ENCODE measurements around the gene SIGLEC7.

The SIGLEC7 gene

DNA sequence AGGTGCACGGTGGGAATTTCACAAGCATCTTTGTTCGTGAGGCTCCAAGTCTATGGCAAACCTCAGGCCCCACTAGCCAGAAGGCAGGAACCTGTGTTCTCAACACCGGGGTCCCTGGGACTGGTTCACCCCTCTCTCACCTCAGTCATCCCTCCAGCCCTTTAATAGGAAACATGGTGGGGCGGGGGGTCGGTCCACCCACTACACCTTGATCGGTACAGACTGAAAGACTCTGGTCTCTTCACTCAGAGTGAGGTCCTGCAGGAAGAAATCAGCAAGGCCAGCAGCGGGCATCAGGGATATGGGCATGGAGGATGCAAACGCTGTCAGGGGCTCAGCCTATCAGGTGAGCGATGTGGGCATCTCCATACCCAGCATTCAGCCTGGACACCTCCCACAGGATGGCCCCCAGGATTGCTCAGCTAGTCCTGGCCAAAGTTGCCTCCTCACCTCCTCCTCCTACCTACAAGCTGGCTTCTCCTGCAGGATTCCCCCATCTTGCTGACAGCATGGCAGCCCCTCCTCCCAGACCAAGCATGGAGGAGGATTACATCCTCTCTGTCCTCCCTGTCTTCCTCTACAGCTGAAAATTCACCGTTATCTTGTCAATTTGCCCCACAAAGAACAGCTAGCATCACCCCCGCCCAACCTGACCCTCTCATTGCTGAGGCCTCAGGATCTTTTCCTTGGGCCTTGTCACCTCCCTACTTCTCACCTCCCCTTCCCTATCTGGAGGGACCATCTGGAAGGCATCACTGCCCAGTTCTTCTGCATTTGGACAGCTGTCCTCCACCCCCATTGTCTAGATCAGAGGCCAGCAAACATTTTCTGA, 45.5 kb downstream of the SIGLEC7 start:
- WGBS (ENCODE audit: insufficient coverage), result 94% methylated on average over 10 of the region's 11 CpGs
- DNase-seq, result no peak
- Histone ChIP-seq H3K9me3 (ENCODE audit: control extremely low read depth in 1 of 5, control insufficient read depth in 4 of 5, insufficient read depth in 2 of 5, low read depth in 1 of 5, low read length in 4 of 5) (no peaks in the 10 kb centered on the region), H3K4me3 (ENCODE audit: control insufficient read depth in 1 of 7, extremely low read depth in 1 of 7, insufficient read depth in 4 of 7, low read depth in 2 of 7, low read length in 6 of 7) (no peak overlapping the region), H3K4me1 (ENCODE audit: control extremely low read depth in 1 of 4, control insufficient read depth in 4 of 4, insufficient read depth in 4 of 4, low read length in 3 of 4) (peaks cover 0 to 37% (median 28%) of the 10 kb centered on the region in 4 experiments), H3K27ac (ENCODE audit: insufficient read depth in 1 of 2, low read depth in 1 of 2, low read length in 2 of 2, poor library complexity in 1 of 2, severe bottlenecking in 2 of 2) (no peak overlapping the region), H3K36me3 (ENCODE audit: control insufficient read depth in 4 of 4, insufficient read depth in 4 of 4, low read length in 3 of 4) (no peaks in the 10 kb centered on the region), H3K27me3 (replicated peaks in 2 of 5; ENCODE audit: control insufficient read depth in 4 of 5, insufficient read depth in 5 of 5, low read length in 4 of 5) (no peaks in the 10 kb centered on the region)
- POLR2A ChIA-PET, result interaction anchor here (0.5 kb wide), 1 partner anchor 494 kb away, joined by 3 read pairs; no protein-coding TSS in a partner anchor
- CTCF ChIA-PET, result interaction anchor here (0.7 to 2.5 kb wide), 4 partner anchors 11 to 72 kb away, joined by 3 to 11 read pairs (median 6); no protein-coding TSS in a partner anchor

- Histone ChIP-seq H3K9me3 (ENCODE audit: control extremely low read depth in 1 of 5, control insufficient read depth in 4 of 5, insufficient read depth in 2 of 5, low read depth in 1 of 5, low read length in 4 of 5) (no peaks in the 10 kb centered on the region), H3K36me3 (ENCODE audit: control insufficient read depth in 4 of 4, insufficient read depth in 4 of 4, low read length in 3 of 4) (no peaks in the 10 kb centered on the region), H3K4me1 (ENCODE audit: control extremely low read depth in 1 of 4, control insufficient read depth in 4 of 4, insufficient read depth in 4 of 4, low read length in 3 of 4) (peaks cover 0 to 36% (median 26%) of the 10 kb centered on the region in 4 experiments), H3K27me3 (replicated peaks in 2 of 5; ENCODE audit: control insufficient read depth in 4 of 5, insufficient read depth in 5 of 5, low read length in 4 of 5) (no peaks in the 10 kb centered on the region), H3K4me3 (ENCODE audit: control insufficient read depth in 1 of 7, extremely low read depth in 1 of 7, insufficient read depth in 4 of 7, low read depth in 2 of 7, low read length in 6 of 7) (no peak overlapping the region), H3K27ac (ENCODE audit: insufficient read depth in 1 of 2, low read depth in 1 of 2, low read length in 2 of 2, poor library complexity in 1 of 2, severe bottlenecking in 2 of 2) (no peak overlapping the region)
- DNase-seq, result no peak
- ChIA-PET POLR2A (no interaction called here), CTCF (interaction anchor here (0.7 to 2.5 kb wide), 4 partner anchors 11 to 71 kb away, joined by 3 to 11 read pairs (median 6); no protein-coding TSS in a partner anchor)
- WGBS (ENCODE audit: insufficient coverage), result 100% methylated on average over 1 of the region's 2 CpGs
Measured at GRCh38 chr19:51188227-51188559, 46.1 kb downstream of the SIGLEC7 start.

DNA sequence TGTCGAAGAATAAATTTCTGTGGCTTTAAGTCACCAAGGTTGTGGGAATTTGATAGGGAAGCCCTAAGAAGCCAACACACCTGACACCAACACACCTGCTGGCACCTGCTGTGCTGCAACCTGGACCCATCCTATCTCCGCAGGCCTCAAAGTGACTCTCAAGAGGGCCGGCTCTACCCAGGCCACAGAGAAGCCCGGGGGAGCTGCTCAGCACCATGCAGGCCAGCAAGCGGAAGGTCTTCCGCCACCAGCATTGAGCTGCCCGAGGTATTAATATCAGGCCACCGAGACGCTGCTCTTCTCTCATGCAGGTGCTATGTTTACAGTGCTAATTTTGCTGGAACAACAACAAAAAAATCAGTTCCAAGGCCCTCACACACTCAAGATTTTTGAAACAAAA, 50.6 kb downstream of the SIGLEC7 start:
- 98% methylated on average over 7 of the region's 9 CpGs for WGBS (ENCODE audit: insufficient coverage)
- DNase-seq, result no peak
- ChIA-PET CTCF (interaction anchor here (1.1 to 1.8 kb wide), 3 partner anchors 14 to 67 kb away, joined by 3 to 7 read pairs (median 4); no protein-coding TSS in a partner anchor), POLR2A (no interaction called here)
- no peaks in the 10 kb centered on the region for H3K9me3 ChIP-seq (ENCODE audit: control extremely low read depth in 1 of 5, control insufficient read depth in 4 of 5, insufficient read depth in 2 of 5, low read depth in 1 of 5, low read length in 4 of 5)
- H3K27me3 ChIP-seq (replicated peaks in 2 of 5; ENCODE audit: control insufficient read depth in 4 of 5, insufficient read depth in 5 of 5, low read length in 4 of 5), result no peaks in the 10 kb centered on the region
- no peaks in the 10 kb centered on the region for H3K36me3 ChIP-seq (ENCODE audit: control insufficient read depth in 4 of 4, insufficient read depth in 4 of 4, low read length in 3 of 4)
- H3K27ac ChIP-seq (ENCODE audit: insufficient read depth in 1 of 2, low read depth in 1 of 2, low read length in 2 of 2, poor library complexity in 1 of 2, severe bottlenecking in 2 of 2), result no peak overlapping the region
- H3K4me1 ChIP-seq (ENCODE audit: control extremely low read depth in 1 of 4, control insufficient read depth in 4 of 4, insufficient read depth in 4 of 4, low read length in 3 of 4), result no peaks in the 10 kb centered on the region
- H3K4me3 ChIP-seq (ENCODE audit: control insufficient read depth in 1 of 7, extremely low read depth in 1 of 7, insufficient read depth in 4 of 7, low read depth in 2 of 7, low read length in 6 of 7), result no peak overlapping the region

GRCh38 chr19:51194527-51195315, 52.6 kb downstream of the SIGLEC7 start:
- 89% methylated on average over 16 of the region's 21 CpGs for WGBS (ENCODE audit: insufficient coverage)
- no peak overlapping the region for H3K4me3 ChIP-seq (ENCODE audit: control insufficient read depth in 1 of 7, extremely low read depth in 1 of 7, insufficient read depth in 4 of 7, low read depth in 2 of 7, low read length in 6 of 7)
- H3K4me1 ChIP-seq (ENCODE audit: control extremely low read depth in 1 of 4, control insufficient read depth in 4 of 4, insufficient read depth in 4 of 4, low read length in 3 of 4), result no peaks in the 10 kb centered on the region
- no peaks in the 10 kb centered on the region for H3K27me3 ChIP-seq (replicated peaks in 2 of 5; ENCODE audit: control insufficient read depth in 4 of 5, insufficient read depth in 5 of 5, low read length in 4 of 5)
- no peak overlapping the region for H3K27ac ChIP-seq (ENCODE audit: insufficient read depth in 1 of 2, low read depth in 1 of 2, low read length in 2 of 2, poor library complexity in 1 of 2, severe bottlenecking in 2 of 2)
- no peaks in the 10 kb centered on the region for H3K36me3 ChIP-seq (ENCODE audit: control insufficient read depth in 4 of 4, insufficient read depth in 4 of 4, low read length in 3 of 4)
- H3K9me3 ChIP-seq (ENCODE audit: control extremely low read depth in 1 of 5, control insufficient read depth in 4 of 5, insufficient read depth in 2 of 5, low read depth in 1 of 5, low read length in 4 of 5), result no peaks in the 10 kb centered on the region
- DNase-seq, result no peak
- CTCF ChIA-PET, result interaction anchor here (1.3 to 1.8 kb wide), 2 partner anchors 35 to 63 kb away, joined by 4 to 7 read pairs; no protein-coding TSS in a partner anchor
- POLR2A ChIA-PET, result interaction anchor here (0.6 kb wide), 1 partner anchor 56 kb away, joined by 4 read pairs; no protein-coding TSS in a partner anchor

- WGBS (ENCODE audit: insufficient coverage), result 98% methylated on average over 7 of the region's 9 CpGs
- CTCF ChIA-PET, result interaction anchor here (1.3 kb wide), 1 partner anchor 36 kb away, joined by 4 read pairs; no protein-coding TSS in a partner anchor
Measured at GRCh38 chr19:51195316-51195586, 53.1 kb downstream of the SIGLEC7 start.

GRCh38 chr19:51195616-51196015, 53.5 kb downstream of the SIGLEC7 start:
- H3K36me3 ChIP-seq (ENCODE audit: control insufficient read depth in 4 of 4, insufficient read depth in 4 of 4, low read length in 3 of 4), result no peaks in the 10 kb centered on the region
- no peak overlapping the region for H3K27ac ChIP-seq (ENCODE audit: insufficient read depth in 1 of 2, low read depth in 1 of 2, low read length in 2 of 2, poor library complexity in 1 of 2, severe bottlenecking in 2 of 2)
- no peak overlapping the region for H3K4me3 ChIP-seq (ENCODE audit: control insufficient read depth in 1 of 7, extremely low read depth in 1 of 7, insufficient read depth in 4 of 7, low read depth in 2 of 7, low read length in 6 of 7)
- H3K27me3 ChIP-seq (replicated peaks in 2 of 5; ENCODE audit: control insufficient read depth in 4 of 5, insufficient read depth in 5 of 5, low read length in 4 of 5), result no peaks in the 10 kb centered on the region
- DNase-seq, result no peak
- H3K4me1 ChIP-seq (ENCODE audit: control extremely low read depth in 1 of 4, control insufficient read depth in 4 of 4, insufficient read depth in 4 of 4, low read length in 3 of 4), result no peaks in the 10 kb centered on the region
- CTCF ChIA-PET, result no interaction called here
- 97% methylated on average over 10 of the region's 10 CpGs for WGBS (ENCODE audit: insufficient coverage)
- H3K9me3 ChIP-seq (ENCODE audit: control extremely low read depth in 1 of 5, control insufficient read depth in 4 of 5, insufficient read depth in 2 of 5, low read depth in 1 of 5, low read length in 4 of 5), result no peaks in the 10 kb centered on the region
- POLR2A ChIA-PET, result no interaction called here

More at GRCh38 chr19:51195316-51195586, 53.1 kb downstream of the SIGLEC7 start:
- no peaks in the 10 kb centered on the region for H3K9me3 ChIP-seq (ENCODE audit: control extremely low read depth in 1 of 5, control insufficient read depth in 4 of 5, insufficient read depth in 2 of 5, low read depth in 1 of 5, low read length in 4 of 5)
- H3K4me1 ChIP-seq (ENCODE audit: control extremely low read depth in 1 of 4, control insufficient read depth in 4 of 4, insufficient read depth in 4 of 4, low read length in 3 of 4), result no peaks in the 10 kb centered on the region
- no peak overlapping the region for H3K4me3 ChIP-seq (ENCODE audit: control insufficient read depth in 1 of 7, extremely low read depth in 1 of 7, insufficient read depth in 4 of 7, low read depth in 2 of 7, low read length in 6 of 7)
- H3K27ac ChIP-seq (ENCODE audit: insufficient read depth in 1 of 2, low read depth in 1 of 2, low read length in 2 of 2, poor library complexity in 1 of 2, severe bottlenecking in 2 of 2), result no peak overlapping the region
- H3K27me3 ChIP-seq (replicated peaks in 2 of 5; ENCODE audit: control insufficient read depth in 4 of 5, insufficient read depth in 5 of 5, low read length in 4 of 5), result no peaks in the 10 kb centered on the region
- DNase-seq, result no peak
- H3K36me3 ChIP-seq (ENCODE audit: control insufficient read depth in 4 of 4, insufficient read depth in 4 of 4, low read length in 3 of 4), result no peaks in the 10 kb centered on the region
- POLR2A ChIA-PET, result interaction anchor here (0.6 kb wide), 1 partner anchor 56 kb away, joined by 4 read pairs; no protein-coding TSS in a partner anchor

DNA sequence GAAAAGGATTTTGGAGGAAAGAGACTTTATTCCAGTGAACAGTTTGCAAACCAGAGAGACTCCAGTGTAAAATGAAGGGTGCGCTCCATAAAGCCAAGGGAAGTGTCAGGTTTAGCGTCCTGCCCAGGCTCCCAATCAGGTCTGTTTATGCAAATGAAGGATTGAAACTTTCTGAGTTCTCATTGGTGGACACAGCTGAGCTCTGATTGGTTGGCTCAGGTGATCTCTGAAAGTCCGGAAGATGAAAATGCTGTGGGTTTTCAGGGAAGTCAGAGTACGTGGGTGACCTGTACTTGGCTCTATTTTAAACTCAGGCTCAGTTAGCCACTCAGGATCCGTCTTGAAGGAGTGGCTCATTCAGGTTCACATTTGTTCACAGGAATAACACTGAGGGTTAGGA, 54.1 kb downstream of the SIGLEC7 start:
- Histone ChIP-seq H3K27me3 (replicated peaks in 2 of 5; ENCODE audit: control insufficient read depth in 4 of 5, insufficient read depth in 5 of 5, low read length in 4 of 5) (no peaks in the 10 kb centered on the region), H3K27ac (ENCODE audit: insufficient read depth in 1 of 2, low read depth in 1 of 2, low read length in 2 of 2, poor library complexity in 1 of 2, severe bottlenecking in 2 of 2) (no peak overlapping the region), H3K9me3 (ENCODE audit: control extremely low read depth in 1 of 5, control insufficient read depth in 4 of 5, insufficient read depth in 2 of 5, low read depth in 1 of 5, low read length in 4 of 5) (no peaks in the 10 kb centered on the region), H3K4me1 (ENCODE audit: control extremely low read depth in 1 of 4, control insufficient read depth in 4 of 4, insufficient read depth in 4 of 4, low read length in 3 of 4) (peaks cover 0 to 2% (median under 1%) of the 10 kb centered on the region in 4 experiments), H3K4me3 (ENCODE audit: control insufficient read depth in 1 of 7, extremely low read depth in 1 of 7, insufficient read depth in 4 of 7, low read depth in 2 of 7, low read length in 6 of 7) (no peak overlapping the region), H3K36me3 (ENCODE audit: control insufficient read depth in 4 of 4, insufficient read depth in 4 of 4, low read length in 3 of 4) (no peaks in the 10 kb centered on the region)
- ChIA-PET CTCF (no interaction called here), POLR2A (no interaction called here)
- no peak for DNase-seq
- 93% methylated on average over 5 of the region's 5 CpGs for whole genome bisulfite sequencing (ENCODE audit: insufficient coverage)
